Head of caudate nucleus (tissue), 42 donors: ENCODE data around the gene BATF.
"Not testable (repeated sequence)": the region's sequence is repeated elsewhere in the genome, so short reads cannot be mapped to it uniquely, and the experiment has no call there.

Experiments used
- DNase-seq, 42 donors: peaks; one replicate each; pipeline versions ENCODE4 v3.0.0 to v3.0.0-alpha.2; 2020 to 2021; ENCODE audit warnings: mixed read lengths in 7 of 42
- intact Hi-C: fragments of 100-400 bp; cut with DNase I; formaldehyde crosslinking; loops from one replicate; pipeline ENCODE4 v1.15.0; 2022

The BATF gene

GRCh38 chr14:75522224-75522982 is at the start of gene BATF:
BATF (plus strand) TSS chr14:75522469; CDS start chr14:75522683, 214 bp downstream.
- intact Hi-C loops, result no loop called here

GRCh38 chr14:75474127-75474526 is 48.1 kb upstream of the BATF start:
- DNase-seq, intact Hi-C loops: not testable (repeated sequence)

More at GRCh38 chr14:75522224-75522982, at the start of gene BATF:
- peak in 27 of 42 donors; percentile 23 to 75 (median 47) for DNase-seq

- DNase-seq, result peak in 25 of 42 donors; percentile 12 to 68 (median 43)
- intact Hi-C loops, result no loop called here
Measured at GRCh38 chr14:75476274-75476995, 45.8 kb upstream of the BATF start.

GRCh38 chr14:75477881-75478280 is 44.4 kb upstream of the BATF start:
- intact Hi-C loops, result no loop called here
- no peak for DNase-seq

GRCh38 chr14:75479770-75480600 is 42.3 kb upstream of the BATF start:
- DNase-seq, result peak in 2 of 42 donors; percentile 19 to 26
- intact Hi-C loops, result loop anchor here (10.0 kb wide), 1 partner anchor 355 kb away; the partner anchor contains the start of gene NEK9

- DNase-seq, result peak in 1 of 42 donors; percentile 32
- intact Hi-C loops, result loop anchor here (10.0 kb wide), 1 partner anchor 358 kb away; the partner anchor contains the start of gene NEK9
Measured at GRCh38 chr14:75482366-75482765, 39.9 kb upstream of the BATF start.

- DNase-seq, result peak in 1 of 42 donors; percentile 9
- intact Hi-C loops, result loop anchor here (10.0 kb wide), 1 partner anchor 360 kb away; the partner anchor contains the start of gene NEK9
Measured at GRCh38 chr14:75484711-75485429, 37.4 kb upstream of the BATF start.

GRCh38 chr14:75486318-75486717 is 36.0 kb upstream of the BATF start:
- intact Hi-C loops, result loop anchor here (10.0 kb wide), 1 partner anchor 362 kb away; the partner anchor contains the start of gene NEK9
- peak in 1 of 42 donors; percentile 32 for DNase-seq

- no peak for DNase-seq
- intact Hi-C loops, result loop anchor here (10.0 kb wide), 1 partner anchor 362 kb away; the partner anchor contains the start of gene NEK9
Measured at GRCh38 chr14:75487155-75487671, 35.1 kb upstream of the BATF start.

- intact Hi-C loops, result loop anchor here (2.0 to 10.0 kb wide), 2 partner anchors 183 to 365 kb away; partner anchors contain the start of gene NEK9
- DNase-seq, result peak in 2 of 42 donors; percentile 29 to 30
Measured at GRCh38 chr14:75489480-75489837, 32.8 kb upstream of the BATF start.

GRCh38 chr14:75491376-75491978 is 30.8 kb upstream of the BATF start:
- peak in 3 of 42 donors; percentile 12 to 32 (median 20) for DNase-seq
- intact Hi-C loops, result no loop called here

- intact Hi-C loops, result no loop called here
- DNase-seq, result no peak
Measured at GRCh38 chr14:75492832-75493591, 29.3 kb upstream of the BATF start.

- DNase-seq, result no peak
- intact Hi-C loops, result no loop called here
Measured at GRCh38 chr14:75493592-75494087, 28.6 kb upstream of the BATF start.

- no peak for DNase-seq
- intact Hi-C loops, result no loop called here
Measured at GRCh38 chr14:75494896-75495295, 27.4 kb upstream of the BATF start.

GRCh38 chr14:75495399-75495798 is 26.9 kb upstream of the BATF start:
- intact Hi-C loops, result no loop called here
- no peak for DNase-seq

GRCh38 chr14:75495882-75496281 is 26.4 kb upstream of the BATF start:
- no peak for DNase-seq
- intact Hi-C loops, result no loop called here

- intact Hi-C loops, result no loop called here
- no peak for DNase-seq
Measured at GRCh38 chr14:75496755-75497154, 25.5 kb upstream of the BATF start.
